HL-60 (cell line): ENCODE results near the gene CCDC57.

Experiments
- DNase-seq, 2 experiments: peaks; one replicate each; pipeline ENCODE4 v3.0.0-alpha.2; 2010 to 2020; ENCODE audit warnings: low read depth in 1 of 2, low spot score in 1 of 2
- H3K27ac ChIP-seq: fragments of 250-450 bp; sonication (Bioruptor Pico); replicated peaks from 2 replicates; pipeline ENCODE4 v1.5.1; 2020; ENCODE audit warnings: mild to moderate bottlenecking, moderate library complexity
- H3K27me3 ChIP-seq: fragments of 250-450 bp; sonication (Bioruptor Pico); 2 replicates; pipeline ENCODE4 v1.5.1; 2021; ENCODE audit warnings: mild to moderate bottlenecking, moderate library complexity; ENCODE audit not compliant: insufficient read depth, poor library complexity, severe bottlenecking
- H3K4me3 ChIP-seq: replicated peaks from 2 replicates; pipeline ENCODE4 v1.5.1; 2011; ENCODE audit warnings: mild to moderate bottlenecking, control low read depth, low read length; ENCODE audit not compliant: insufficient read depth
- GABPA ChIP-seq: IDR thresholded peaks from 2 replicates; pipeline ENCODE4 v1.6.1; 2012; ENCODE audit warnings: low read depth
- POLR2AphosphoS5 ChIP-seq: IDR thresholded peaks from 2 replicates; pipeline ENCODE4 v1.6.1; 2012; ENCODE audit warnings: low read depth
- SPI1 ChIP-seq: IDR thresholded peaks from 2 replicates; pipeline ENCODE4 v1.6.1; 2012; ENCODE audit warnings: low read depth, mild to moderate bottlenecking, borderline replicate concordance
- TF ChIP-seq, protein P1 (sequence below): IDR thresholded peaks from 2 replicates; pipeline ENCODE4 v1.6.1; 2012; ENCODE audit warnings: low read depth; ENCODE audit not compliant: insufficient replicate concordance
- TF ChIP-seq, protein P2 (sequence below): IDR thresholded peaks from one replicate; pipeline ENCODE4 v1.5.1; 2011; ENCODE audit warnings: low read length, control low read depth, inconsistent platforms; ENCODE audit not compliant: insufficient read depth

Gene CCDC57

DNA sequence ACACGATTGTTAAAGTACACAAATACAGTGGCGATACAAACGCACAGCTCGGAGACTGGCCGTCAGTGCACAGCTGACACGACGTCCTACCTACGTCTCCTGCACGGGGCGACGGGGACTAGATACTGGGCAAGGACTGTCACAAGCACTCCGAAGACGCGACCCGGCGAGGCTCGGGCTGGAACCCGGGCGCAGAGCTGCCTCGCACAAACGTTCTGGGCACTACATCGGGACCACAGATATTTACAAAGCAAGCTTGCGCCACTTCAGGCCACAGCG is 30.0 kb upstream of the CCDC57 start:
- H3K27ac ChIP-seq = peak overlapping the region; percentile 91
- no peaks in the 10 kb centered on the region for H3K27me3 ChIP-seq
- no peak for TF ChIP-seq GABPA
- TF ChIP-seq, protein P1, sequence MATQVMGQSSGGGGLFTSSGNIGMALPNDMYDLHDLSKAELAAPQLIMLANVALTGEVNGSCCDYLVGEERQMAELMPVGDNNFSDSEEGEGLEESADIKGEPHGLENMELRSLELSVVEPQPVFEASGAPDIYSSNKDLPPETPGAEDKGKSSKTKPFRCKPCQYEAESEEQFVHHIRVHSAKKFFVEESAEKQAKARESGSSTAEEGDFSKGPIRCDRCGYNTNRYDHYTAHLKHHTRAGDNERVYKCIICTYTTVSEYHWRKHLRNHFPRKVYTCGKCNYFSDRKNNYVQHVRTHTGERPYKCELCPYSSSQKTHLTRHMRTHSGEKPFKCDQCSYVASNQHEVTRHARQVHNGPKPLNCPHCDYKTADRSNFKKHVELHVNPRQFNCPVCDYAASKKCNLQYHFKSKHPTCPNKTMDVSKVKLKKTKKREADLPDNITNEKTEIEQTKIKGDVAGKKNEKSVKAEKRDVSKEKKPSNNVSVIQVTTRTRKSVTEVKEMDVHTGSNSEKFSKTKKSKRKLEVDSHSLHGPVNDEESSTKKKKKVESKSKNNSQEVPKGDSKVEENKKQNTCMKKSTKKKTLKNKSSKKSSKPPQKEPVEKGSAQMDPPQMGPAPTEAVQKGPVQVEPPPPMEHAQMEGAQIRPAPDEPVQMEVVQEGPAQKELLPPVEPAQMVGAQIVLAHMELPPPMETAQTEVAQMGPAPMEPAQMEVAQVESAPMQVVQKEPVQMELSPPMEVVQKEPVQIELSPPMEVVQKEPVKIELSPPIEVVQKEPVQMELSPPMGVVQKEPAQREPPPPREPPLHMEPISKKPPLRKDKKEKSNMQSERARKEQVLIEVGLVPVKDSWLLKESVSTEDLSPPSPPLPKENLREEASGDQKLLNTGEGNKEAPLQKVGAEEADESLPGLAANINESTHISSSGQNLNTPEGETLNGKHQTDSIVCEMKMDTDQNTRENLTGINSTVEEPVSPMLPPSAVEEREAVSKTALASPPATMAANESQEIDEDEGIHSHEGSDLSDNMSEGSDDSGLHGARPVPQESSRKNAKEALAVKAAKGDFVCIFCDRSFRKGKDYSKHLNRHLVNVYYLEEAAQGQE = no peak
- TF ChIP-seq, protein P2, sequence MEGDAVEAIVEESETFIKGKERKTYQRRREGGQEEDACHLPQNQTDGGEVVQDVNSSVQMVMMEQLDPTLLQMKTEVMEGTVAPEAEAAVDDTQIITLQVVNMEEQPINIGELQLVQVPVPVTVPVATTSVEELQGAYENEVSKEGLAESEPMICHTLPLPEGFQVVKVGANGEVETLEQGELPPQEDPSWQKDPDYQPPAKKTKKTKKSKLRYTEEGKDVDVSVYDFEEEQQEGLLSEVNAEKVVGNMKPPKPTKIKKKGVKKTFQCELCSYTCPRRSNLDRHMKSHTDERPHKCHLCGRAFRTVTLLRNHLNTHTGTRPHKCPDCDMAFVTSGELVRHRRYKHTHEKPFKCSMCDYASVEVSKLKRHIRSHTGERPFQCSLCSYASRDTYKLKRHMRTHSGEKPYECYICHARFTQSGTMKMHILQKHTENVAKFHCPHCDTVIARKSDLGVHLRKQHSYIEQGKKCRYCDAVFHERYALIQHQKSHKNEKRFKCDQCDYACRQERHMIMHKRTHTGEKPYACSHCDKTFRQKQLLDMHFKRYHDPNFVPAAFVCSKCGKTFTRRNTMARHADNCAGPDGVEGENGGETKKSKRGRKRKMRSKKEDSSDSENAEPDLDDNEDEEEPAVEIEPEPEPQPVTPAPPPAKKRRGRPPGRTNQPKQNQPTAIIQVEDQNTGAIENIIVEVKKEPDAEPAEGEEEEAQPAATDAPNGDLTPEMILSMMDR = no peak
- TF ChIP-seq SPI1 = no peak
- no peak for TF ChIP-seq POLR2AphosphoS5
- DNase-seq = peak in 1 of 2 experiments; percentile 23
- H3K4me3 ChIP-seq = no peak overlapping the region

DNA sequence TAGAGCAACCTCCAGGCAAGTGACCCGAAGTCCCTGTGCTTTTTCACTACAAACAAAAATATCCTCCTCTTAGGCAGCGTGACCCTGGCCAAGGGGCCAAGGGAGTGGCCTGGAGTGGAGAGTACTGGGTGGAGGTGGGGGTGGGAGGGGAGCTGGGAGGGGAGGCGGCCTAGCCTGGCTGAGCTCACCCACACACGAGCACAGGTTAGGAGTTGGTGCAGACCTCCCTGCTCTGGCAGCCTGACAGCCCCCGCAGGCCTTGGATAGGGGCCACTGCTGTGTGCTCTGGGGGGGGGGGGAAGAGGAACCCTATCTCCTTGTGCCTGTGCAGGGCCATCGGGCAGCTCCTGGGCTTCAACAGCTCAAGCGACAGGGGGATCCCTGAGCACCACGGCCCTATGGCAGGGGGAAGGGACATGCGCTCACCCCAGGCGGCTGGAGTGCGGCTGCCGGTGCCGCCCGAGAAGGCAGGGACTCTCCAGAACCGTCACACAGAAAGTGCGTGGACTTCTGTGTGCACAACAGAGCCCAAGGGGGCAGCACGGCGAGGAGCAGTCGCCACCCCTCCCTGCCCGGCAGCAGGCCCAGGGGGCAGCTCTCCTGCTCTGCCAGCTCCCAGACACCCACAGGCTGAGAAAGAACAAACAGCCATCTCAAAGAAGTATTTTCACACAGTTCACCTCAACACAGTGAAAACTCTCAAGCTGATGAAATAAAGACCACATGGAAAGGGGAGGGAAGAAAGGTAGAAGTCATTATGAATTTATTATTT is 29.5 kb upstream of the CCDC57 start:
- Histone ChIP-seq H3K27me3 (no peaks in the 10 kb centered on the region), H3K4me3 (no peak overlapping the region), H3K27ac (peak overlapping the region; percentile 91)
- peak; percentile 9; the same call in 1 of the 2 replicates for TF ChIP-seq SPI1
- TF ChIP-seq, protein P1 = no peak
- peak; percentile 20 for TF ChIP-seq POLR2AphosphoS5
- peak; percentile 43 to 57 for DNase-seq

- Histone ChIP-seq H3K27me3 (no peaks in the 10 kb centered on the region), H3K4me3 (no peak overlapping the region), H3K27ac (peak overlapping the region; percentile 91)
- TF ChIP-seq POLR2AphosphoS5 (peak; percentile 81), GABPA (peak; percentile 61; the same call in 1 of the 2 replicates), SPI1 (no peak; the same call in 1 of the 2 replicates)
- TF ChIP-seq, protein P1 = no peak
- TF ChIP-seq, protein P2 = no peak
- DNase-seq = peak; percentile 89 to 97
Measured at GRCh38 chr17:82241183-82241925, 28.7 kb upstream of the CCDC57 start.
